H1 (cell line): ENCODE results near the gene MS4A6A.

Experiments used
- JUND ChIP-seq: IDR thresholded peaks from 2 replicates; pipeline ENCODE4 v1.6.1; 2011; ENCODE audit warnings: mild to moderate bottlenecking, improper control_type of control experiment, low read length
- TF ChIP-seq, protein P1 (sequence below), 3 experiments: IDR thresholded peaks; 1 replicate in 2 of 3; 2 replicates in 1 of 3; pipeline versions ENCODE4 v1.5.1 to v1.6.1; 2011; ENCODE audit warnings: low read length in 3 of 3, mild to moderate bottlenecking in 3 of 3, inconsistent platforms in 2 of 3, low read depth in 1 of 3, moderate library complexity in 1 of 3; ENCODE audit not compliant: insufficient read depth in 1 of 3; ENCODE audit errors: control extremely low read depth in 1 of 3

DNA sequence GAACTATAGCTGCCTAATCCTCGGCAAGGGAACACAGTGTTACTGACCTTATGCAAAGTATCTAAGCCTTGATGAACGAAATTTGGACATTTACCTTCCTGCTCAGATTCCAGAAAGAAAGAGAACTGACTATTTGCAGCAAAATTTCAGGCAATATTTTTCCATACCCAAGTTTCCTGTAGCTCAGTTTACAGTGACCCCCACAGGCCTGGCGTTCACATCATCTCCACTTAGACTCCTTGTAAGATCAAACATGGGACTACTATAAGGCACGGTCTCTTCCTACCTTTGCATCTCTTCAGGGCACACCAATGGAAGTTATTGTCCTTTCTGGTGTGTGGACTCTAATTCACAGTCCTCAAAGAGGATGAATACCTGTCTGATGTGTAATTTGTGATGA, 21.1 kb downstream of the MS4A6A start:
- no peak for TF ChIP-seq JUND
- TF ChIP-seq, protein P1, sequence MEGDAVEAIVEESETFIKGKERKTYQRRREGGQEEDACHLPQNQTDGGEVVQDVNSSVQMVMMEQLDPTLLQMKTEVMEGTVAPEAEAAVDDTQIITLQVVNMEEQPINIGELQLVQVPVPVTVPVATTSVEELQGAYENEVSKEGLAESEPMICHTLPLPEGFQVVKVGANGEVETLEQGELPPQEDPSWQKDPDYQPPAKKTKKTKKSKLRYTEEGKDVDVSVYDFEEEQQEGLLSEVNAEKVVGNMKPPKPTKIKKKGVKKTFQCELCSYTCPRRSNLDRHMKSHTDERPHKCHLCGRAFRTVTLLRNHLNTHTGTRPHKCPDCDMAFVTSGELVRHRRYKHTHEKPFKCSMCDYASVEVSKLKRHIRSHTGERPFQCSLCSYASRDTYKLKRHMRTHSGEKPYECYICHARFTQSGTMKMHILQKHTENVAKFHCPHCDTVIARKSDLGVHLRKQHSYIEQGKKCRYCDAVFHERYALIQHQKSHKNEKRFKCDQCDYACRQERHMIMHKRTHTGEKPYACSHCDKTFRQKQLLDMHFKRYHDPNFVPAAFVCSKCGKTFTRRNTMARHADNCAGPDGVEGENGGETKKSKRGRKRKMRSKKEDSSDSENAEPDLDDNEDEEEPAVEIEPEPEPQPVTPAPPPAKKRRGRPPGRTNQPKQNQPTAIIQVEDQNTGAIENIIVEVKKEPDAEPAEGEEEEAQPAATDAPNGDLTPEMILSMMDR (IDR thresholded peaks at IDR 0.05; ENCODE audit: control extremely low read depth in 1 of 3, insufficient read depth in 1 of 3, low read depth in 1 of 3, low read length in 3 of 3): no peak
